Measurements from ENCODE around the gene CCDC192. TPM values are rescaled to one million over a fixed set of nuclear protein-coding genes. Genes with fewer than 3 reads are reported as not detected.
A peak's percentile ranks its signal among the peaks of the same experiment; 100 is the strongest.
"Not testable (repeated sequence)": the region's sequence is repeated elsewhere in the genome, so short reads cannot be mapped to it uniquely, and the experiment has no call there.

CCDC192 gene
- total and polyA plus RNA-seq, 3 experiments from 2014 or later: not detected

GRCh38 chr5:127706691-127707090 is 3.5 kb downstream of the CCDC192 start:
- Mint-ChIP-seq H3K27ac (no peak overlapping the region), H3K36me3 (no peaks in the 10 kb centered on the region), H3K27me3 (peaks cover 1 to 17% of the 10 kb centered on the region in 2 donors), H3K9me3 (no peaks in the 10 kb centered on the region), H3K4me3 (no peak overlapping the region), H3K4me1 (no peaks in the 10 kb centered on the region)
- ChIA-PET POLR2A (no interaction called here), CTCF (no interaction called here)
- DNase-seq: no peak
- no peaks in the 10 kb centered on the region for H3K27me3 ChIP-seq (ENCODE audit: insufficient read depth, low read length, poor library complexity, severe bottlenecking)
- no peaks in the 10 kb centered on the region for H3K4me1 ChIP-seq (ENCODE audit: insufficient read depth, low read length)
- H3K9me3 ChIP-seq (ENCODE audit: low read length): no peaks in the 10 kb centered on the region
- no peaks in the 10 kb centered on the region for H3K36me3 ChIP-seq (ENCODE audit: insufficient read depth, low read length)
- no peak overlapping the region for H3K27ac ChIP-seq (ENCODE audit: low read depth, low read length)
- H3K4me3 ChIP-seq (ENCODE audit: low read length): no peak overlapping the region

GRCh38 chr5:127707209-127707608 is 4.0 kb downstream of the CCDC192 start:
- CTCF ChIA-PET: no interaction called here
- Mint-ChIP-seq H3K27me3 (peaks cover 1 to 17% of the 10 kb centered on the region in 2 donors), H3K36me3 (no peaks in the 10 kb centered on the region)

GRCh38 chr5:127713083-127713482 is 9.9 kb downstream of the CCDC192 start:
- CTCF ChIA-PET, H3K27me3 Mint-ChIP-seq, H3K4me3 Mint-ChIP-seq: not testable (repeated sequence)

More at GRCh38 chr5:127707209-127707608, 4.0 kb downstream of the CCDC192 start:
- Histone ChIP-seq H3K27me3 (ENCODE audit: insufficient read depth, low read length, poor library complexity, severe bottlenecking) (no peaks in the 10 kb centered on the region), H3K4me1 (ENCODE audit: insufficient read depth, low read length) (no peaks in the 10 kb centered on the region), H3K9me3 (ENCODE audit: low read length) (no peaks in the 10 kb centered on the region), H3K36me3 (ENCODE audit: insufficient read depth, low read length) (no peaks in the 10 kb centered on the region), H3K4me3 (ENCODE audit: low read length) (no peak overlapping the region), H3K27ac (ENCODE audit: low read depth, low read length) (no peak overlapping the region)
- Mint-ChIP-seq H3K4me3 (no peak overlapping the region), H3K27ac (no peak overlapping the region), H3K4me1 (no peaks in the 10 kb centered on the region), H3K9me3 (no peaks in the 10 kb centered on the region)
- DNase-seq: no peak
- POLR2A ChIA-PET: no interaction called here

GRCh38 chr5:127718181-127718580 is 15.0 kb downstream of the CCDC192 start:
- peaks cover 2 to 13% of the 10 kb centered on the region in 2 donors for H3K27me3 Mint-ChIP-seq
- Histone ChIP-seq H3K4me3 (ENCODE audit: low read length) (no peak overlapping the region), H3K27ac (ENCODE audit: low read depth, low read length) (no peak overlapping the region), H3K27me3 (ENCODE audit: insufficient read depth, low read length, poor library complexity, severe bottlenecking) (no peaks in the 10 kb centered on the region), H3K4me1 (ENCODE audit: insufficient read depth, low read length) (no peaks in the 10 kb centered on the region), H3K36me3 (ENCODE audit: insufficient read depth, low read length) (no peaks in the 10 kb centered on the region), H3K9me3 (ENCODE audit: low read length) (no peaks in the 10 kb centered on the region)
- peaks cover 5 to 15% (median 11%) of the 10 kb centered on the region in 5 donors for H3K9me3 Mint-ChIP-seq
- POLR2A ChIA-PET: no interaction called here
- H3K27ac Mint-ChIP-seq: no peak overlapping the region
- CTCF ChIA-PET: no interaction called here
- no peak overlapping the region for H3K4me3 Mint-ChIP-seq
- DNase-seq: no peak
- H3K4me1 Mint-ChIP-seq: no peaks in the 10 kb centered on the region
- peaks cover 0 to 16% (median 0%) of the 10 kb centered on the region in 3 donors for H3K36me3 Mint-ChIP-seq

More at GRCh38 chr5:127713083-127713482, 9.9 kb downstream of the CCDC192 start:
- DNase-seq; H3K9me3 ChIP-seq (ENCODE audit: low read length); H3K36me3 ChIP-seq (ENCODE audit: insufficient read depth, low read length); H3K4me3 ChIP-seq (ENCODE audit: low read length); H3K36me3 Mint-ChIP-seq; H3K4me1 Mint-ChIP-seq; H3K4me1 ChIP-seq (ENCODE audit: insufficient read depth, low read length); H3K9me3 Mint-ChIP-seq; POLR2A ChIA-PET; H3K27me3 ChIP-seq (ENCODE audit: insufficient read depth, low read length, poor library complexity, severe bottlenecking); H3K27ac Mint-ChIP-seq; H3K27ac ChIP-seq (ENCODE audit: low read depth, low read length): not testable (repeated sequence)

GRCh38 chr5:127723571-127723970 is 20.4 kb downstream of the CCDC192 start:
- Histone ChIP-seq H3K4me1 (ENCODE audit: insufficient read depth, low read length) (no peaks in the 10 kb centered on the region), H3K36me3 (ENCODE audit: insufficient read depth, low read length) (no peaks in the 10 kb centered on the region), H3K27me3 (ENCODE audit: insufficient read depth, low read length, poor library complexity, severe bottlenecking) (no peaks in the 10 kb centered on the region), H3K9me3 (ENCODE audit: low read length) (no peaks in the 10 kb centered on the region), H3K4me3 (ENCODE audit: low read length) (no peak overlapping the region), H3K27ac (ENCODE audit: low read depth, low read length) (no peak overlapping the region)
- no peak for DNase-seq
- CTCF ChIA-PET: no interaction called here
- POLR2A ChIA-PET: no interaction called here
- Mint-ChIP-seq H3K4me3 (peak overlapping the region in 1 of 7 donors; percentile 5), H3K9me3 (peaks cover 3 to 15% (median 11%) of the 10 kb centered on the region in 5 donors), H3K4me1 (peaks cover 0 to 7% (median 0%) of the 10 kb centered on the region in 3 donors), H3K27me3 (peaks cover 3 to 6% of the 10 kb centered on the region in 2 donors), H3K27ac (peak overlapping the region in 2 of 8 donors; percentile 0 to 66), H3K36me3 (peaks cover 0 to 16% (median 0%) of the 10 kb centered on the region in 3 donors)

GRCh38 chr5:127725673-127726072 is 22.5 kb downstream of the CCDC192 start:
- Mint-ChIP-seq H3K9me3 (peaks cover 0 to 8% (median 6%) of the 10 kb centered on the region in 5 donors), H3K36me3 (peaks cover 0 to 10% (median 0%) of the 10 kb centered on the region in 3 donors), H3K4me1 (peaks cover 0 to 7% (median 0%) of the 10 kb centered on the region in 3 donors), H3K27me3 (peaks cover 0 to 4% of the 10 kb centered on the region in 2 donors), H3K27ac (no peak overlapping the region), H3K4me3 (no peak overlapping the region)
- no peaks in the 10 kb centered on the region for H3K36me3 ChIP-seq (ENCODE audit: insufficient read depth, low read length)
- ChIA-PET CTCF (no interaction called here), POLR2A (no interaction called here)
- no peaks in the 10 kb centered on the region for H3K27me3 ChIP-seq (ENCODE audit: insufficient read depth, low read length, poor library complexity, severe bottlenecking)
- DNase-seq: no peak
- no peak overlapping the region for H3K27ac ChIP-seq (ENCODE audit: low read depth, low read length)
- no peak overlapping the region for H3K4me3 ChIP-seq (ENCODE audit: low read length)
- no peaks in the 10 kb centered on the region for H3K9me3 ChIP-seq (ENCODE audit: low read length)
- no peaks in the 10 kb centered on the region for H3K4me1 ChIP-seq (ENCODE audit: insufficient read depth, low read length)

- Mint-ChIP-seq H3K4me3 (no peak overlapping the region), H3K27ac (no peak overlapping the region), H3K27me3 (no peaks in the 10 kb centered on the region), H3K36me3 (no peaks in the 10 kb centered on the region), H3K9me3 (peaks cover 0 to 5% (median 0%) of the 10 kb centered on the region in 5 donors), H3K4me1 (no peaks in the 10 kb centered on the region)
- Histone ChIP-seq H3K36me3 (ENCODE audit: insufficient read depth, low read length) (no peaks in the 10 kb centered on the region), H3K9me3 (ENCODE audit: low read length) (no peaks in the 10 kb centered on the region), H3K4me3 (ENCODE audit: low read length) (no peak overlapping the region), H3K27ac (ENCODE audit: low read depth, low read length) (no peak overlapping the region), H3K27me3 (ENCODE audit: insufficient read depth, low read length, poor library complexity, severe bottlenecking) (no peaks in the 10 kb centered on the region), H3K4me1 (ENCODE audit: insufficient read depth, low read length) (no peaks in the 10 kb centered on the region)
- no peak for DNase-seq
- ChIA-PET CTCF (no interaction called here), POLR2A (no interaction called here)
These were observed 29.8 kb downstream of the CCDC192 start for GRCh38 chr5:127732963-127733362.

- peak overlapping the region in 2 of 7 donors; percentile 46 to 54 for H3K4me3 Mint-ChIP-seq
- peak in 2 of 5 donors; percentile 4 to 17 for DNase-seq
- H3K9me3 Mint-ChIP-seq; H3K36me3 Mint-ChIP-seq; H3K9me3 ChIP-seq (ENCODE audit: low read length); CTCF ChIA-PET; H3K4me3 ChIP-seq (ENCODE audit: low read length); POLR2A ChIA-PET; H3K27me3 ChIP-seq (ENCODE audit: insufficient read depth, low read length, poor library complexity, severe bottlenecking); H3K4me1 ChIP-seq (ENCODE audit: insufficient read depth, low read length); H3K4me1 Mint-ChIP-seq; H3K27ac ChIP-seq (ENCODE audit: low read depth, low read length); H3K36me3 ChIP-seq (ENCODE audit: insufficient read depth, low read length); H3K27ac Mint-ChIP-seq: not testable (repeated sequence)
- H3K27me3 Mint-ChIP-seq: peaks cover 6 to 19% of the 10 kb centered on the region in 2 donors
These were observed 36.2 kb downstream of the CCDC192 start for GRCh38 chr5:127739348-127739747.
